Ovary (tissue), 9 donors: Measurements from ENCODE around the gene GLI3. TPM values are rescaled to one million over a fixed set of nuclear protein-coding genes. Genes with fewer than 3 reads are reported as not detected.

ENCODE experiments used
- DNase-seq, 5 donors: peaks; one replicate each; pipeline ENCODE4 v3.0.0-alpha.2; 2019 to 2020
- H3K27ac ChIP-seq, 2 donors: fragments of 200-600 bp; one replicate each; pipeline versions ENCODE4 v1.5.1 to v1.8.0; 2019 to 2022
- H3K27me3 ChIP-seq: fragments of 200-600 bp; one replicate; pipeline ENCODE4 v1.8.0; 2022
- H3K36me3 ChIP-seq: fragments of 200-600 bp; sonication (generic); one replicate; pipeline ENCODE4 v1.5.1; 2019
- H3K4me1 ChIP-seq: one replicate; pipeline ENCODE4 v1.8.1; 2013; ENCODE audit warnings: mild to moderate bottlenecking, moderate library complexity; ENCODE audit not compliant: insufficient read depth
- H3K4me3 ChIP-seq: fragments of 200-600 bp; sonication (generic); one replicate; pipeline ENCODE4 v1.5.1; 2017
- H3K9me3 ChIP-seq, 2 donors: fragments of 200-600 bp in 1 of 2; sonication (generic) in 1 of 2; one replicate each; pipeline versions ENCODE4 v1.5.1 to v1.8.1; 2013 to 2019; ENCODE audit warnings: mild to moderate bottlenecking in 1 of 2, moderate library complexity in 1 of 2
- EP300 ChIP-seq: sonication (generic); formaldehyde crosslinking; IDR thresholded peaks from one replicate; pipeline ENCODE4 v1.6.1; 2017; ENCODE audit warnings: antibody characterized with exemption
- POLR2A ChIP-seq: fragments of 450-650 bp; IDR thresholded peaks from one replicate; pipeline ENCODE4 v1.6.1; 2017; ENCODE audit warnings: antibody characterized with exemption, mild to moderate bottlenecking, moderate library complexity
- WGBS, 3 donors: extraction: QIAGEN DNeasy Blood & Tissue Kit in 1 of 3; methylation state at CpG; one replicate each; pipeline versions ENCODE4 v1.1.5 to v1.1.7; 2013 to 2017; 5-methylcytosine and 5-hydroxymethylcytosine counted together
- intact Hi-C, 4 donors: fragments of 100-400 bp; cut with DNase I; formaldehyde crosslinking; loops; one replicate each; pipeline versions ENCODE4 v1.11.0 to v1.15.1; 2022 to 2023
- polyA plus RNA-seq, 2 donors: library from polyadenylated mRNA; stranded (reverse); fragments of 200-250 nt in 1 of 2; fragments of 350-450 nt in 1 of 2; fragmentation: Illumina TruSeq in 1 of 2; extraction: RNeasy Lipid Tissue Mini Kit (QIAGEN cat#74804) in 1 of 2; gene quantifications; one replicate each; pipeline ENCODE4 v1.2.3, GENCODE V29; 2013 to 2014
- total RNA-seq, 7 donors: library from RNA; depleted of rRNA in 2 of 7; stranded (reverse); fragments of >200 nt in 2 of 7; fragmentation: NEBNext Ultra II Directional in 3 of 7; extraction: Animal tissue kit (Norgen Biotek cat#: 25700) in 3 of 7; gene quantifications; one replicate each; pipeline versions ENCODE4 v1.1.0 to v1.2.4, GENCODE V29; 2016 to 2023
- TF ChIP-seq, protein P1 (sequence below), 3 donors: fragments of 450-650 bp in 2 of 3; fragments of 200-600 bp in 1 of 3; IDR thresholded peaks; one replicate each; pipeline versions ENCODE4 v1.5.1 to v1.8.0; 2016 to 2022; ENCODE audit warnings: antibody characterized with exemption in 3 of 3, mild to moderate bottlenecking in 1 of 3
- donor health status: DM: no; HTN: no; CAD: no; lungs with moderate emphysema.
- donor health status: DM: no; HTN: no; CAD: no.
- donor health status: Bipolar disorder and iron deficiency.
- donor health status: DM: yes; HTN: yes; CAD: no.
- donor health status: DM: no; HTN: no; CAD: no.
- donor health status: DM: yes; HTN: yes; CAD: no.

GLI3 gene
- total and polyA plus RNA-seq, 9 donors: 9.5 to 67.1 (median 50.5) TPM

DNA sequence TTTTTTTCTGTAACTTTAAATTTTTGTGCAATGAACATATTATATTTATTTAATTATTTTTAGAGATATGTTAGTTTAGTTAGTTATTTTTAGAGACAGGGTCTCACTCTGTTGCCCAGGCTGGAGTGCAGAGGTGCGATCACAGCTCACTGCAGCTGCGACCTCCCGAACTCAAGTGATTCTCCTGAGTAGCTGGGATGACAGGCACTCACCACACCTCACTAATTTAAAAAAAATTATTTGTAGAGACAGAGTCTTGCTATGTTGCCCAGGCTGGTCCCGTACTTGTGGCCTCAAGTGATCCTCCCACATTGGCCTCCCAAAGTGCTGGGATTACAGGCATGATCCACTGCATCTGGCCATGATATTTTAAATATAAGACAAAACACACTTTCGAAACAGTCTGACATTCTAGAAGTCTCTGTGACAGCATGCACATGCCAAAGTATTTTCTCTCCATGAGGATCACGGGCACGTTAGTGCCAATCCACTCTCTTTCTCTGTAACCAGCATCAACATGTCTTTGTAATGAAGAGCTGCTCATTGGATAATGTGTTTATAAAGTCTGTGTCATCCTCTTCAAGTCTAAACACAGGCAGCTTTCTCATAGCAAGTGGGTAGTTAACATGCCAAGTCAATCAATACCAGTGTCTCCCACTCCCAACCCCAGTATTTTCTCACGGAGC is 137.4 kb downstream of the GLI3 start:
- TF ChIP-seq, protein P1, sequence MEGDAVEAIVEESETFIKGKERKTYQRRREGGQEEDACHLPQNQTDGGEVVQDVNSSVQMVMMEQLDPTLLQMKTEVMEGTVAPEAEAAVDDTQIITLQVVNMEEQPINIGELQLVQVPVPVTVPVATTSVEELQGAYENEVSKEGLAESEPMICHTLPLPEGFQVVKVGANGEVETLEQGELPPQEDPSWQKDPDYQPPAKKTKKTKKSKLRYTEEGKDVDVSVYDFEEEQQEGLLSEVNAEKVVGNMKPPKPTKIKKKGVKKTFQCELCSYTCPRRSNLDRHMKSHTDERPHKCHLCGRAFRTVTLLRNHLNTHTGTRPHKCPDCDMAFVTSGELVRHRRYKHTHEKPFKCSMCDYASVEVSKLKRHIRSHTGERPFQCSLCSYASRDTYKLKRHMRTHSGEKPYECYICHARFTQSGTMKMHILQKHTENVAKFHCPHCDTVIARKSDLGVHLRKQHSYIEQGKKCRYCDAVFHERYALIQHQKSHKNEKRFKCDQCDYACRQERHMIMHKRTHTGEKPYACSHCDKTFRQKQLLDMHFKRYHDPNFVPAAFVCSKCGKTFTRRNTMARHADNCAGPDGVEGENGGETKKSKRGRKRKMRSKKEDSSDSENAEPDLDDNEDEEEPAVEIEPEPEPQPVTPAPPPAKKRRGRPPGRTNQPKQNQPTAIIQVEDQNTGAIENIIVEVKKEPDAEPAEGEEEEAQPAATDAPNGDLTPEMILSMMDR (IDR thresholded peaks at IDR 0.05): no peak
- TF ChIP-seq POLR2A: no peak
- no peak for TF ChIP-seq EP300
- intact Hi-C loops: no loop called here
- no peak for DNase-seq
- Histone ChIP-seq H3K27ac (no peak overlapping the region), H3K9me3 (no peaks in the 10 kb centered on the region), H3K4me3 (no peak overlapping the region), H3K4me1 (peaks cover 15% of the 10 kb centered on the region), H3K27me3 (no peaks in the 10 kb centered on the region), H3K36me3 (no peaks in the 10 kb centered on the region)
- WGBS, 3 donors: 84 to 92% (median 90%) methylated on average over 8 of the region's 8 CpGs

DNA sequence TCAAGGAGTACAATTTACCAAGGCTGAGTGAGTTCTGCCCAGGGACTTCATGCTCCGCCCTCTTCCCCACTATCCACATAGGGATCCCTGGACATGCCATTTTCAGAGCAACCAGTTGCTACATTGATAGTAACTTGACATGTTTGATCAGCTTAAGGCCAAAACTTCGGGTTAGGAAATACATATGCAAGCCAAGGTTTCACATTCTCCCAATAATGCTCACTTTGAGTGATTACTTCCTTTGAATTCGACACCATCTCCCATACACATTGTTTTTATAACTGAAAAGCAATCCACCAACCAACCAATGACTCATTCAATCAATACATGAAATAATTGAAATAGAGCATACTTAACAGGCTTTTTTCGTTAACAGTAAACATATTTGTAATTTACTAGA is 137.9 kb downstream of the GLI3 start:
- intact Hi-C loops: no loop called here
- no peaks in the 10 kb centered on the region for H3K27me3 ChIP-seq
- TF ChIP-seq POLR2A: no peak
- TF ChIP-seq, protein P1 (IDR thresholded peaks at IDR 0.05): no peak
- no peak for TF ChIP-seq EP300
- DNase-seq: no peak
- no peaks in the 10 kb centered on the region for H3K9me3 ChIP-seq
- H3K4me3 ChIP-seq: no peak overlapping the region
- no peak overlapping the region for H3K27ac ChIP-seq
- WGBS, 3 donors: 86 to 90% (median 89%) methylated on average over 4 of the region's 4 CpGs
- H3K36me3 ChIP-seq: no peaks in the 10 kb centered on the region
- peaks cover 15% of the 10 kb centered on the region for H3K4me1 ChIP-seq

GRCh38 chr7:42097752-42098151 is 139.3 kb downstream of the GLI3 start:
- WGBS, 3 donors: 74 to 83% (median 78%) methylated on average over 5 of the region's 5 CpGs
- H3K27ac ChIP-seq: peak overlapping the region in 1 of 2 donors; percentile 65
- H3K36me3 ChIP-seq: no peaks in the 10 kb centered on the region
- intact Hi-C loops: no loop called here
- no peaks in the 10 kb centered on the region for H3K27me3 ChIP-seq
- H3K4me3 ChIP-seq: no peak overlapping the region
- H3K4me1 ChIP-seq: peaks cover 15% of the 10 kb centered on the region
- TF ChIP-seq, protein P1 (IDR thresholded peaks at IDR 0.05): peak in 1 of 3 donors; percentile 11
- TF ChIP-seq EP300 (no peak), POLR2A (no peak)
- no peak for DNase-seq
- no peaks in the 10 kb centered on the region for H3K9me3 ChIP-seq

DNA sequence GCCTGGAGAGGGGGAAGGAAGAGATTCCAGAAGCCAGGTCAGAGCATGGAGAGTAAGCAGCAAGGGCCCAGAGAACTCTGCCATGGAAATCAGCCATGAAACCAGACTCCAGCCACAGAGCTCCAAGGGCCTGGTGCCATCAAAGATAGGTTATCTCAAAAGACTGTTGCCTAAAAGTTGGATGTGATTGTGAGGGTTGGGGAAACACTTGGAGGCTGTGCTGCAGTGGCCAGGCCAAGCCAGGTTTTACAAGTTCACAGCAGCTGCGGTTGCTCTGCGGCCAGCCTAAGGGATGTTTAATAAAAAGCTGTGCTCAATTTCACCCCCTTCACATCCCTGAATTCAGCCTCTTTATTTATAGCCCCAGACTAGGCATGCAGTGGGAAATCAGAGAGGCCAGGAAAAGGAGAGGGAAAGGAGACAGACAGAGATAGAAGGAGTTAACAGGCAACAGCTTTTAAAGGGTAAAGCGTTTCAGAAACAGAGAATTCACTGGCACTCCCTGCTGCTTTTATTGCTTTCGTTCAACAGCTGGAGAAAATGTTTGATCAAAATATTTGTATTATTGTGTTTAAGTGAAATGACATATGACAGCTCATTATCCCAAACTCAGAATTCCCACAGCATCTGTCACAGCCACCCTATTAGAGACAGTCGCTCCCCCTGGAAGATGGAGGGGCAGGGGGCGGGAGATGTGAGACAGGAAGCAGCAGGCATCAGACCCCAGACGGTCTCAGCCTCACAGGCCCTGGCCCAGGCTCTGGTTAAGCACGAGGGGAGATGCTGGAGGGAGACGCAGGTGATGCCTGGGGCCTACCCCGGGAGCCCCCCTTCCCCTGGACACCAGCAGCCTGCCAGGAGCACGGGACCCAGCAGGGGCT is 140.1 kb downstream of the GLI3 start:
- peaks cover 16% of the 10 kb centered on the region for H3K4me1 ChIP-seq
- peak; percentile 56 to 74 (median 69) for DNase-seq
- peak overlapping the region in 1 of 2 donors; percentile 65 for H3K27ac ChIP-seq
- intact Hi-C loops: no loop called here
- H3K4me3 ChIP-seq: no peak overlapping the region
- no peaks in the 10 kb centered on the region for H3K9me3 ChIP-seq
- no peaks in the 10 kb centered on the region for H3K36me3 ChIP-seq
- TF ChIP-seq, protein P1 (IDR thresholded peaks at IDR 0.05): no peak
- TF ChIP-seq EP300 (no peak), POLR2A (no peak)
- 21 to 28% (median 24%) methylated on average over 11 of the region's 11 CpGs for WGBS, 3 donors
- no peaks in the 10 kb centered on the region for H3K27me3 ChIP-seq
